ENCODE results near the gene SAAL1. TPM values are rescaled to one million over a fixed set of nuclear protein-coding genes. Genes with fewer than 3 reads are reported as not detected.

Gene SAAL1
- total RNA-seq, 1 experiment from 2014 or later: 19.5 TPM

DNA sequence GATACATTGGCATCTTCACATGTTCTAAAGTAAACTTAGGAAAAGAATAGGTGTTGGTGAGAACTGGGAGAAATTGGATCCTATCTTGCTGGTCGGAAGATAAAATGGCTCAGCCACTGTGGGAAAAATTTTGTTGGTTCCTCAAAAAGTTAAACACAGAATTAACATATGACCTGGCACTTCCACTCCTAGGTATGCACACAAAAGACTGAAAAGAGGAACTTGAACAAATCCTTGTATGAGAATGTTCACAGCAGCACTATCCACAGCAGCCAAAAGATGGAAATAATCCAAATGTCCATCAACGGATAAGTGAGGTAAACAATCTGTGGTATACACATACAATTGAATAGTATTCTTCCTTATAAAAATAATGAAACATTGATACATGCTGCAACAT is 55.0 kb downstream of the SAAL1 start:
- no peak for ATAC-seq
- H3K27me3 ChIP-seq (ENCODE audit: control insufficient read depth, insufficient read depth, low read length): peaks cover 20% of the 10 kb centered on the region
- H3K4me3 ChIP-seq (ENCODE audit: low read depth in 2 of 2, low read length in 2 of 2): no peak overlapping the region
- DNase-seq (ENCODE audit: low read depth, low spot score): no peak
- no peaks in the 10 kb centered on the region for H3K36me3 ChIP-seq (ENCODE audit: control insufficient read depth, insufficient read depth, low read length)
- no peaks in the 10 kb centered on the region for H3K9me3 ChIP-seq (ENCODE audit: control insufficient read depth, insufficient read depth, low read depth, low read length)
- intact Hi-C loops (cut with micrococcal nuclease; ENCODE audit: unreplicated experiment): no loop called here
- POLR2A ChIA-PET: no interaction called here
- CTCF ChIA-PET: no interaction called here
- in situ Hi-C loops (cut with HindIII; ENCODE audit: low pct_unique_long_range_greater_than_20kb, low sequenced_read_pairs): no loop called here
- TF ChIP-seq TCF7L2 (IDR thresholded peaks at IDR 0.05; ENCODE audit: low read depth, low read length): no peak
- no peak for TF ChIP-seq SIN3A (IDR thresholded peaks at IDR 0.05; ENCODE audit: borderline replicate concordance, insufficient read depth, low read depth, low read length)
- TF ChIP-seq, protein P1, sequence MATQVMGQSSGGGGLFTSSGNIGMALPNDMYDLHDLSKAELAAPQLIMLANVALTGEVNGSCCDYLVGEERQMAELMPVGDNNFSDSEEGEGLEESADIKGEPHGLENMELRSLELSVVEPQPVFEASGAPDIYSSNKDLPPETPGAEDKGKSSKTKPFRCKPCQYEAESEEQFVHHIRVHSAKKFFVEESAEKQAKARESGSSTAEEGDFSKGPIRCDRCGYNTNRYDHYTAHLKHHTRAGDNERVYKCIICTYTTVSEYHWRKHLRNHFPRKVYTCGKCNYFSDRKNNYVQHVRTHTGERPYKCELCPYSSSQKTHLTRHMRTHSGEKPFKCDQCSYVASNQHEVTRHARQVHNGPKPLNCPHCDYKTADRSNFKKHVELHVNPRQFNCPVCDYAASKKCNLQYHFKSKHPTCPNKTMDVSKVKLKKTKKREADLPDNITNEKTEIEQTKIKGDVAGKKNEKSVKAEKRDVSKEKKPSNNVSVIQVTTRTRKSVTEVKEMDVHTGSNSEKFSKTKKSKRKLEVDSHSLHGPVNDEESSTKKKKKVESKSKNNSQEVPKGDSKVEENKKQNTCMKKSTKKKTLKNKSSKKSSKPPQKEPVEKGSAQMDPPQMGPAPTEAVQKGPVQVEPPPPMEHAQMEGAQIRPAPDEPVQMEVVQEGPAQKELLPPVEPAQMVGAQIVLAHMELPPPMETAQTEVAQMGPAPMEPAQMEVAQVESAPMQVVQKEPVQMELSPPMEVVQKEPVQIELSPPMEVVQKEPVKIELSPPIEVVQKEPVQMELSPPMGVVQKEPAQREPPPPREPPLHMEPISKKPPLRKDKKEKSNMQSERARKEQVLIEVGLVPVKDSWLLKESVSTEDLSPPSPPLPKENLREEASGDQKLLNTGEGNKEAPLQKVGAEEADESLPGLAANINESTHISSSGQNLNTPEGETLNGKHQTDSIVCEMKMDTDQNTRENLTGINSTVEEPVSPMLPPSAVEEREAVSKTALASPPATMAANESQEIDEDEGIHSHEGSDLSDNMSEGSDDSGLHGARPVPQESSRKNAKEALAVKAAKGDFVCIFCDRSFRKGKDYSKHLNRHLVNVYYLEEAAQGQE (IDR thresholded peaks at IDR 0.05; ENCODE audit: insufficient read depth in 1 of 2, low read depth in 2 of 2, low read length in 1 of 2): no peak
- no peak overlapping the region for H3K27ac ChIP-seq (ENCODE audit: low read length)
- 0 out of 2 replicates have a peak, but pooled peaks cover 3% of the 10 kb centered on the region for H3K4me1 ChIP-seq (ENCODE audit: control insufficient read depth, insufficient read depth, low read length)
- BruUV-seq (replicated peaks): no TSS peak

DNA sequence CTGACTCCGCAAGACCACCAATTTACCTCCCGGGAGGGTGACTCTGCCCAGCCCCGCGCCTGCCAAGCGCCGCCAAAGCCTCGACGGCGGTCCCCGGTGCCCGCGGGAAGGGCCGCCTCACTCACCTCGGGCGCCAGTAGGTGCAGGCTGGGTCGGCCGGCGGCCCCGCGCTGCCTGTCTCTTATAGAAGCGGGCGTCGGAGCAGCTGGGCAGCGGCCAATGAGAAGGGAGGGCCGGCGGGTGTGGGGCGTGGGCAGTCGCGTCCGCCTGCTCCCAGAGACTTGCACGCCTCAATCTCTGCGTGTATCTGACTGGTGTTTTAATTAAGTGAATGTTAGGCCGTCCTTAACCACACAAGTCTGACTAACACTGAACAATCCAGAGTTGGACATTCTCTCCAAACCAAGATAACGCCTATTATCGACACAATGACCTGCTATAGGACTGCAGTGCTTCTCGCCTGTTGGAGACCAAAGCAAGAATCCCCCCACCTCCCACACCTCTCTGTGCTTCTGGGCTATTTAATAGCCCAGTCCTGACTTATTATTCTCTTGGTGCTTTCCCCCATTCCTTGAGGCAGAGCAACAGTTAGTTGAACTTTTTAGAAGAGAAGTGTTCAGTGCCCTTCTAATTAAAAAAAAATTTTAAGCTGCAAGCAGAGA is 59.6 kb downstream of the SAAL1 start, which contains the start of gene TPH1:
TSS of gene TPH1 (minus strand) at position 154 of the 662 bp plus-strand sequence. CDS start 5,507 bp downstream, outside the sequence.
- Histone ChIP-seq H3K4me3 (ENCODE audit: low read depth in 2 of 2, low read length in 2 of 2) (peak within 1 kb of the TSS in 1 of 2 experiments; percentile 2; a peak in 1 of 4 replicates), H3K27me3 (ENCODE audit: control insufficient read depth, insufficient read depth, low read length) (peaks cover 42% of the 10 kb centered on the region), H3K27ac (ENCODE audit: low read length) (no peak within 1 kb of the TSS), H3K4me1 (ENCODE audit: control insufficient read depth, insufficient read depth, low read length) (0 out of 2 replicates have a peak, but pooled peaks cover 3% of the 10 kb centered on the region), H3K9me3 (ENCODE audit: control insufficient read depth, insufficient read depth, low read depth, low read length) (no peaks in the 10 kb centered on the region), H3K36me3 (ENCODE audit: control insufficient read depth, insufficient read depth, low read length) (no peaks in the 10 kb centered on the region)
- CTCF ChIA-PET: interaction anchor here (0.6 kb wide), 1 partner anchor 173 kb away, joined by 6 read pairs; no protein-coding TSS in a partner anchor
- in situ Hi-C loops (cut with HindIII; ENCODE audit: low pct_unique_long_range_greater_than_20kb, low sequenced_read_pairs): no loop called here
- ATAC-seq: peak; percentile 91
- POLR2A ChIA-PET: no interaction called here
- intact Hi-C loops (cut with micrococcal nuclease; ENCODE audit: unreplicated experiment): no loop called here
- TF ChIP-seq, protein P2, sequence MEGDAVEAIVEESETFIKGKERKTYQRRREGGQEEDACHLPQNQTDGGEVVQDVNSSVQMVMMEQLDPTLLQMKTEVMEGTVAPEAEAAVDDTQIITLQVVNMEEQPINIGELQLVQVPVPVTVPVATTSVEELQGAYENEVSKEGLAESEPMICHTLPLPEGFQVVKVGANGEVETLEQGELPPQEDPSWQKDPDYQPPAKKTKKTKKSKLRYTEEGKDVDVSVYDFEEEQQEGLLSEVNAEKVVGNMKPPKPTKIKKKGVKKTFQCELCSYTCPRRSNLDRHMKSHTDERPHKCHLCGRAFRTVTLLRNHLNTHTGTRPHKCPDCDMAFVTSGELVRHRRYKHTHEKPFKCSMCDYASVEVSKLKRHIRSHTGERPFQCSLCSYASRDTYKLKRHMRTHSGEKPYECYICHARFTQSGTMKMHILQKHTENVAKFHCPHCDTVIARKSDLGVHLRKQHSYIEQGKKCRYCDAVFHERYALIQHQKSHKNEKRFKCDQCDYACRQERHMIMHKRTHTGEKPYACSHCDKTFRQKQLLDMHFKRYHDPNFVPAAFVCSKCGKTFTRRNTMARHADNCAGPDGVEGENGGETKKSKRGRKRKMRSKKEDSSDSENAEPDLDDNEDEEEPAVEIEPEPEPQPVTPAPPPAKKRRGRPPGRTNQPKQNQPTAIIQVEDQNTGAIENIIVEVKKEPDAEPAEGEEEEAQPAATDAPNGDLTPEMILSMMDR (IDR thresholded peaks at IDR 0.05): no peak
- no peak for TF ChIP-seq SIN3A (IDR thresholded peaks at IDR 0.05; ENCODE audit: borderline replicate concordance, insufficient read depth, low read depth, low read length)
- TF ChIP-seq TCF7L2 (IDR thresholded peaks at IDR 0.05; ENCODE audit: low read depth, low read length): no peak
- no peak for TF ChIP-seq POLR2AphosphoS5 (IDR thresholded peaks at IDR 0.05; ENCODE audit: low read depth, low read length)
- TF ChIP-seq, protein P1 (IDR thresholded peaks at IDR 0.05; ENCODE audit: insufficient read depth in 1 of 2, low read depth in 2 of 2, low read length in 1 of 2): no peak
- BruUV-seq (replicated peaks): no TSS peak
- DNase-seq (ENCODE audit: low read depth, low spot score): no peak

Data from Panc1 (cell line).